Activated T-helper 17 cell treated with anti-CD3 and anti-CD28 coated beads, Interleukin-2, amount 50 U/mL, for 72 hours (primary cell): Measurements from ENCODE around the gene RTN3. TPM values are rescaled to one million over a fixed set of nuclear protein-coding genes. Genes with fewer than 3 reads are reported as not detected.
"Not testable (repeated sequence)": the region's sequence is repeated elsewhere in the genome, so short reads cannot be mapped to it uniquely, and the experiment has no call there.

Experiments used
- ATAC-seq: fragments of 150-1000 bp; cut with Tn5 transposase; replicated peaks from 2 replicates; pipeline ENCODE4 v1.10.0; 2021; ENCODE audit warnings: mild to moderate bottlenecking, moderate library complexity
- H3K27ac Mint-ChIP-seq: one replicate; pipeline ENCODE4 v1.8.0; 2022; ENCODE audit warnings: mixed read lengths
- H3K27me3 Mint-ChIP-seq: one replicate; pipeline ENCODE4 v1.8.0; 2022; ENCODE audit warnings: mixed read lengths
- H3K36me3 Mint-ChIP-seq: one replicate; pipeline ENCODE4 v1.8.0; 2022; ENCODE audit warnings: low read depth, mild to moderate bottlenecking, mixed read lengths
- H3K4me1 Mint-ChIP-seq: one replicate; pipeline ENCODE4 v1.8.0; 2022; ENCODE audit warnings: mixed read lengths
- H3K4me3 Mint-ChIP-seq: one replicate; pipeline ENCODE4 v1.8.0; 2022; ENCODE audit warnings: mild to moderate bottlenecking, mixed read lengths
- H3K9me3 Mint-ChIP-seq: one replicate; pipeline ENCODE4 v1.8.0; 2022; ENCODE audit warnings: mixed read lengths
- total RNA-seq, 2 donors: library from RNA; stranded (reverse); gene quantifications; one replicate each; pipeline ENCODE4 v1.2.3, GENCODE V29; 2022

RTN3 gene
- total RNA-seq, 2 donors from 2014 or later: 53.2 to 59.3 TPM

- H3K27ac Mint-ChIP-seq: peak overlapping the region; percentile 92
- peaks cover 8% of the 10 kb centered on the region for H3K4me1 Mint-ChIP-seq
- no peaks in the 10 kb centered on the region for H3K9me3 Mint-ChIP-seq
- no peak for ATAC-seq
- H3K4me3 Mint-ChIP-seq: peak overlapping the region; percentile 96
- peaks cover 7% of the 10 kb centered on the region for H3K36me3 Mint-ChIP-seq
- peaks cover 4% of the 10 kb centered on the region for H3K27me3 Mint-ChIP-seq
These were observed 85.4 kb downstream of the RTN3 start for GRCh38 chr11:63766531-63767235.

GRCh38 chr11:63767267-63767564, 85.9 kb downstream of the RTN3 start:
- peak; percentile 51 for ATAC-seq
- Mint-ChIP-seq H3K36me3 (peaks cover 7% of the 10 kb centered on the region), H3K4me3 (peak overlapping the region; percentile 96), H3K4me1 (peaks cover 8% of the 10 kb centered on the region), H3K27ac (peak overlapping the region; percentile 92), H3K27me3 (peaks cover 4% of the 10 kb centered on the region), H3K9me3 (no peaks in the 10 kb centered on the region)

GRCh38 chr11:63767565-63768236, 86.4 kb downstream of the RTN3 start:
- peak; percentile 34 for ATAC-seq
- H3K36me3 Mint-ChIP-seq: peaks cover 7% of the 10 kb centered on the region
- H3K9me3 Mint-ChIP-seq: no peaks in the 10 kb centered on the region
- H3K27ac Mint-ChIP-seq: peak overlapping the region; percentile 92
- H3K4me3 Mint-ChIP-seq: peak overlapping the region; percentile 96
- H3K27me3 Mint-ChIP-seq: peaks cover 4% of the 10 kb centered on the region
- peaks cover 8% of the 10 kb centered on the region for H3K4me1 Mint-ChIP-seq

GRCh38 chr11:63768237-63769041, 87.1 kb downstream of the RTN3 start, which contains the start of gene ZFTA:
Gene ZFTA (minus strand): TSS chr11:63768775. CDS start chr11:63768622, 153 bp downstream.
- peaks cover 8% of the 10 kb centered on the region for H3K4me1 Mint-ChIP-seq
- peak; percentile 67 for ATAC-seq
- H3K27me3 Mint-ChIP-seq: peaks cover 8% of the 10 kb centered on the region
- H3K9me3 Mint-ChIP-seq: no peaks in the 10 kb centered on the region
- H3K27ac Mint-ChIP-seq: peak within 1 kb of the TSS; percentile 92
- peak within 1 kb of the TSS; percentile 96 for H3K4me3 Mint-ChIP-seq
- H3K36me3 Mint-ChIP-seq: peaks cover 7% of the 10 kb centered on the region

GRCh38 chr11:63769042-63769713, 87.9 kb downstream of the RTN3 start:
- ATAC-seq: peak; percentile 33
- H3K9me3 Mint-ChIP-seq: no peaks in the 10 kb centered on the region
- H3K27ac Mint-ChIP-seq: no peak overlapping the region
- no peak overlapping the region for H3K4me3 Mint-ChIP-seq
- peaks cover 8% of the 10 kb centered on the region for H3K27me3 Mint-ChIP-seq
- H3K36me3 Mint-ChIP-seq: peaks cover 7% of the 10 kb centered on the region
- H3K4me1 Mint-ChIP-seq: peaks cover 8% of the 10 kb centered on the region

- H3K27ac Mint-ChIP-seq: no peak overlapping the region
- peaks cover 7% of the 10 kb centered on the region for H3K36me3 Mint-ChIP-seq
- H3K9me3 Mint-ChIP-seq: no peaks in the 10 kb centered on the region
- no peak for ATAC-seq
- H3K27me3 Mint-ChIP-seq: peaks cover 8% of the 10 kb centered on the region
- peak overlapping the region; percentile 31 for H3K4me3 Mint-ChIP-seq
- peaks cover 8% of the 10 kb centered on the region for H3K4me1 Mint-ChIP-seq
These were observed 88.6 kb downstream of the RTN3 start for GRCh38 chr11:63769714-63770455.

GRCh38 chr11:63770763-63771162, 89.5 kb downstream of the RTN3 start:
- ATAC-seq: no peak
- Mint-ChIP-seq H3K4me3 (no peak overlapping the region), H3K36me3 (peaks cover 7% of the 10 kb centered on the region), H3K27me3 (peaks cover 8% of the 10 kb centered on the region), H3K4me1 (peaks cover 8% of the 10 kb centered on the region), H3K9me3 (no peaks in the 10 kb centered on the region), H3K27ac (no peak overlapping the region)

- peaks cover 12% of the 10 kb centered on the region for H3K27me3 Mint-ChIP-seq
- not testable (repeated sequence) for H3K36me3 Mint-ChIP-seq, H3K9me3 Mint-ChIP-seq, H3K4me3 Mint-ChIP-seq, ATAC-seq, H3K27ac Mint-ChIP-seq, H3K4me1 Mint-ChIP-seq
These were observed 90.5 kb downstream of the RTN3 start for GRCh38 chr11:63771741-63772318.

- Mint-ChIP-seq H3K36me3 (no peaks in the 10 kb centered on the region), H3K27me3 (peaks cover 14% of the 10 kb centered on the region), H3K4me1 (no peaks in the 10 kb centered on the region)
These were observed 93.9 kb downstream of the RTN3 start for GRCh38 chr11:63775191-63775590.

GRCh38 chr11:63779039-63779438, 97.7 kb downstream of the RTN3 start:
- Mint-ChIP-seq H3K4me3 (no peak overlapping the region), H3K9me3 (no peaks in the 10 kb centered on the region), H3K4me1 (no peaks in the 10 kb centered on the region), H3K27me3 (peaks cover 7% of the 10 kb centered on the region), H3K27ac (no peak overlapping the region), H3K36me3 (no peaks in the 10 kb centered on the region)
- ATAC-seq: no peak

More at GRCh38 chr11:63775191-63775590, 93.9 kb downstream of the RTN3 start:
- no peak overlapping the region for H3K4me3 Mint-ChIP-seq
- no peaks in the 10 kb centered on the region for H3K9me3 Mint-ChIP-seq
- no peak overlapping the region for H3K27ac Mint-ChIP-seq
- ATAC-seq: no peak

- H3K36me3 Mint-ChIP-seq: no peaks in the 10 kb centered on the region
- no peak for ATAC-seq
- H3K4me1 Mint-ChIP-seq: peaks cover 8% of the 10 kb centered on the region
- peaks cover 9% of the 10 kb centered on the region for H3K27me3 Mint-ChIP-seq
- H3K27ac Mint-ChIP-seq: no peak overlapping the region
- H3K4me3 Mint-ChIP-seq: no peak overlapping the region
- no peaks in the 10 kb centered on the region for H3K9me3 Mint-ChIP-seq
These were observed 101.4 kb downstream of the RTN3 start for GRCh38 chr11:63782749-63783148.

- Mint-ChIP-seq H3K4me3 (no peak overlapping the region), H3K9me3 (no peaks in the 10 kb centered on the region), H3K36me3 (no peaks in the 10 kb centered on the region), H3K27ac (no peak overlapping the region), H3K4me1 (peaks cover 8% of the 10 kb centered on the region), H3K27me3 (peaks cover 7% of the 10 kb centered on the region)
- no peak for ATAC-seq
These were observed 102.8 kb downstream of the RTN3 start for GRCh38 chr11:63783925-63784592.

GRCh38 chr11:63785823-63786222, 104.5 kb downstream of the RTN3 start:
- Mint-ChIP-seq H3K9me3 (no peaks in the 10 kb centered on the region), H3K4me3 (no peak overlapping the region), H3K27me3 (peaks cover 7% of the 10 kb centered on the region), H3K27ac (no peak overlapping the region), H3K36me3 (no peaks in the 10 kb centered on the region), H3K4me1 (peaks cover 8% of the 10 kb centered on the region)
- no peak for ATAC-seq
